Measurements from ENCODE around the gene PLCL1.

DNA sequence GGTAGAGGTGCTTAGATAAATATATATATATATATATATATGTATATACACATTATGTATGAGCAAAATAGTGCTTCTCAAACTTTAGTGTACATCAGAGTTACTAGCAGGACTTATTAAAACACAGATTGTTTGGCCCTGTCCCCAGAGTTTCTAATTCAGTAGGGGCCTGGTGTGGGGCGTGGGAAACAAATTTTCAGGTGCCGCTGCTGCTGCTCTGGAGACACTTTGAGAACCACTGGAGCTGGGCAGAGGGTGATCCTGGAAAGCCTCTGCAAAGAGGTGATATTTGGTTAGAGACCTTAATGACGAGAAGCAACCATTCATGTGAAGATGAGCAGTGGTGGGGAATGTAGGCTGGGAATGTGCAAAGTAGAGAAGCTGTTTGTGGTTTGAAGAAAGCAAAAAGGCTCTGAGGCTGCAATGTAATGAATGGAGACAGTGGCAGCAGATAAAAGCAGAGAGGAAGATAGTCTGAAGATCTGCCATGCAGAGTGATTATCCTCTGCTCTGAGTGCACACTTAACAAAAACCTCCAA, 142.9 kb downstream of the PLCL1 start:
- TF ChIP-seq POLR2A (IDR thresholded peaks at IDR 0.05; ENCODE audit: borderline replicate concordance, extremely low read depth, insufficient read depth, insufficient read length) (no peak), EZH2 (IDR thresholded peaks at IDR 0.05) (no peak), EZH2phosphoT487 (IDR thresholded peaks at IDR 0.05; ENCODE audit: borderline replicate concordance) (no peak)
- TF ChIP-seq, protein P1, sequence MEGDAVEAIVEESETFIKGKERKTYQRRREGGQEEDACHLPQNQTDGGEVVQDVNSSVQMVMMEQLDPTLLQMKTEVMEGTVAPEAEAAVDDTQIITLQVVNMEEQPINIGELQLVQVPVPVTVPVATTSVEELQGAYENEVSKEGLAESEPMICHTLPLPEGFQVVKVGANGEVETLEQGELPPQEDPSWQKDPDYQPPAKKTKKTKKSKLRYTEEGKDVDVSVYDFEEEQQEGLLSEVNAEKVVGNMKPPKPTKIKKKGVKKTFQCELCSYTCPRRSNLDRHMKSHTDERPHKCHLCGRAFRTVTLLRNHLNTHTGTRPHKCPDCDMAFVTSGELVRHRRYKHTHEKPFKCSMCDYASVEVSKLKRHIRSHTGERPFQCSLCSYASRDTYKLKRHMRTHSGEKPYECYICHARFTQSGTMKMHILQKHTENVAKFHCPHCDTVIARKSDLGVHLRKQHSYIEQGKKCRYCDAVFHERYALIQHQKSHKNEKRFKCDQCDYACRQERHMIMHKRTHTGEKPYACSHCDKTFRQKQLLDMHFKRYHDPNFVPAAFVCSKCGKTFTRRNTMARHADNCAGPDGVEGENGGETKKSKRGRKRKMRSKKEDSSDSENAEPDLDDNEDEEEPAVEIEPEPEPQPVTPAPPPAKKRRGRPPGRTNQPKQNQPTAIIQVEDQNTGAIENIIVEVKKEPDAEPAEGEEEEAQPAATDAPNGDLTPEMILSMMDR (IDR thresholded peaks at IDR 0.05 in 2 of 3, conservative IDR thresholded peaks at IDR 0.05 in 1 of 3; ENCODE audit: borderline replicate concordance in 1 of 3, insufficient read depth in 1 of 3, low read depth in 2 of 3, low read length in 2 of 3), result no peak
- TF ChIP-seq, protein P2, sequence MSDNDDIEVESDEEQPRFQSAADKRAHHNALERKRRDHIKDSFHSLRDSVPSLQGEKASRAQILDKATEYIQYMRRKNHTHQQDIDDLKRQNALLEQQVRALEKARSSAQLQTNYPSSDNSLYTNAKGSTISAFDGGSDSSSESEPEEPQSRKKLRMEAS (IDR thresholded peaks at IDR 0.05), result no peak

All from HCT116 (cell line).